Measurements from ENCODE around the gene EHMT1. TPM values are rescaled to one million over a fixed set of nuclear protein-coding genes. Genes with fewer than 3 reads are reported as not detected.
A peak's percentile ranks its signal among the peaks of the same experiment; 100 is the strongest.

Gene EHMT1
- total and polyA plus RNA-seq, 9 of the 15 experiments (the other 6 are each of a cell fraction or from before 2014, with no cell fraction given), result 2.2 to 76.0 (median 36.4) TPM

DNA sequence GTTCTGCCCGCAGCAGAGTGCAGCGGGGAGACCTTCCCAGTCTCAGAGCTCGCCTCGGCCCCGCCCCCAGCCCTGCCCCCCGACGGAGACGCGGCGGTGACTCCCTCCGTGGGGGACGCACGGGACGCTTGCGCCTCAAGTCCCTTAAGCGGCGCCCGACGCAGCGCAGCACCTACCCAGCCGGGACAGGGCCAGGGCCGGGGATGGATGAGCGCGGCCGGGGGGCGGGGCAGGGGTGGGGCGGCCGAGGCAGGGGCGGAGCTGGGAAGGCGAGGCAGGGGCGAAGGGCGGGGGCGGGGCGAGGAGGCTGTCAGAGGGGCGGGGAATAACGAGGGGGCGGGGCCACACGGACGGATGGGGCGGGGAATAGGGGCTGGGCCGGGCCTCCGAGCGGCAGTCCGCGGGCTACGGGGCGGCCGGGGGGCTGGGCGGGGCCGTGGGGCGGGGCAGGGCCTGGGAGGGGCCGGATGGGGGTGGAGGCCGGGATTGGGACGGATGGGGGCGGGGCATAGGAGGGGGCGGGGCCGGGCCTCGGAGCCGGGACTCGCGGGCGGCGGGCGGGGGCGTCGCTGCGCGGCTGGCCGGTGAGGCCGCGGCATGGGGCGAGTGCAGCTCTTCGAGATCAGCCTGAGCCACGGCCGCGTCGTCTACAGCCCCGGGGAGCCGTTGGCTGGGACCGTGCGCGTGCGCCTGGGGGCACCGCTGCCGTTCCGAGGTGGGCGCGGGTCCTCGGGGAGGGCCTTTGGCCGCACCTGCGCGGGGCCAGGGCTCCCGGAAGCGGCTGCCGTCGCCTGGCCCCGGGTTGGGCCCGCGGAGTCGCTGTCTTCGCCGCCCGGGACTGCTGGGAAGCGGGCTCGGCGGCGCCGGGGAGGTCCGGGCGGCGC is 13.4 kb upstream of the EHMT1 start, which contains the start of gene ARRDC1:
TSS of gene ARRDC1 (plus strand) at position 566 of the 884 bp plus-strand sequence. CDS start at position 598, 32 bp downstream.
- peaks cover 7% of the 10 kb centered on the region; the same call in 1 of the 2 replicates for H4K20me1 ChIP-seq (replicated peaks; ENCODE audit: control insufficient read depth, insufficient read depth, low read length)
- peaks cover 21 to 41% of the 10 kb centered on the region in 2 experiments; a peak in 4 of 5 replicates for H3K4me1 ChIP-seq (replicated peaks in 1 of 2; ENCODE audit: control insufficient read depth in 2 of 2, insufficient read depth in 2 of 2, low read length in 2 of 2)
- H3K9me3 ChIP-seq (replicated peaks; ENCODE audit: control insufficient read depth, insufficient read depth, low read depth, low read length), result no peaks in the 10 kb centered on the region
- H3K9ac ChIP-seq (ENCODE audit: insufficient read depth in 1 of 2, low read depth in 2 of 2, low read length in 2 of 2), result peak within 1 kb of the TSS; percentile 79 to 96; a peak in 3 of 4 replicates
- in situ Hi-C loops (cut with MboI) (no loop called here), intact Hi-C loops (cut with micrococcal nuclease) (no loop called here)
- ChIA-PET CTCF (ENCODE audit: low intra/inter-chr PET ratio) (no interaction called here), POLR2A (interaction anchor here (0.6 kb wide), 1 partner anchor 13 kb away, joined by 7 read pairs; the partner anchor contains the start of gene EHMT1)
- peak within 1 kb of the TSS; percentile 71 for H3K4me2 ChIP-seq (ENCODE audit: insufficient read depth, low read length)
- DNase-seq (ENCODE audit: extremely low read depth in 1 of 4, low spot score in 3 of 4) (peak; percentile 94 to 98 (median 95)), FAIRE-seq (no peak), ATAC-seq (peak; percentile 88)
- WGBS (ENCODE audit: insufficient coverage, low coverage, missing lambda C conversion rate), result 2% methylated on average over 12 of the region's 111 CpGs
- no TSS peak for BruUV-seq (replicated peaks)
- peak within 1 kb of the TSS; percentile 88 for H3K27ac ChIP-seq (ENCODE audit: extremely low read depth, low read depth, low read length)
- H3K4me3 ChIP-seq, result peak within 1 kb of the TSS; percentile 74
- H3K79me2 ChIP-seq (ENCODE audit: control insufficient read depth, insufficient read depth, low read length), result peaks cover 16% of the 10 kb centered on the region
- H3K27me3 ChIP-seq (ENCODE audit: control insufficient read depth in 2 of 2, insufficient read depth in 2 of 2, low read length in 2 of 2), result no peaks in the 10 kb centered on the region
- H2AFZ ChIP-seq (ENCODE audit: low read depth, low read length), result peak within 1 kb of the TSS; percentile 92
- no peaks in the 10 kb centered on the region for H3K36me3 ChIP-seq (ENCODE audit: control insufficient read depth, insufficient read depth, low read length)
- H3K9me1 ChIP-seq (ENCODE audit: control insufficient read depth, insufficient read depth, low read length), result no peaks in the 10 kb centered on the region
- TF ChIP-seq, protein P1, sequence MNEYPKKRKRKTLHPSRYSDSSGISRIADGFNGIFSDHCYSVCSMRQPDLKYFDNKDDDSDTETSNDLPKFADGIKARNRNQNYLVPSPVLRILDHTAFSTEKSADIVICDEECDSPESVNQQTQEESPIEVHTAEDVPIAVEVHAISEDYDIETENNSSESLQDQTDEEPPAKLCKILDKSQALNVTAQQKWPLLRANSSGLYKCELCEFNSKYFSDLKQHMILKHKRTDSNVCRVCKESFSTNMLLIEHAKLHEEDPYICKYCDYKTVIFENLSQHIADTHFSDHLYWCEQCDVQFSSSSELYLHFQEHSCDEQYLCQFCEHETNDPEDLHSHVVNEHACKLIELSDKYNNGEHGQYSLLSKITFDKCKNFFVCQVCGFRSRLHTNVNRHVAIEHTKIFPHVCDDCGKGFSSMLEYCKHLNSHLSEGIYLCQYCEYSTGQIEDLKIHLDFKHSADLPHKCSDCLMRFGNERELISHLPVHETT (CRISPR knock-in tag; conservative IDR thresholded peaks at IDR 0.05 in 1 of 2, IDR thresholded peaks at IDR 0.05 in 1 of 2), result peak in 1 of 2 experiments; percentile 76; a peak in 2 of 4 replicates
- TF ChIP-seq RBM14 (IDR thresholded peaks at IDR 0.05; ENCODE audit: borderline replicate concordance, insufficient read depth, low read depth, low read length) (no peak), CAMTA2 (CRISPR knock-in tag; conservative IDR thresholded peaks at IDR 0.05) (0 out of 2 replicates have a peak, but pooled peaks have one; percentile 30), ZNF174 (CRISPR knock-in tag; IDR thresholded peaks at IDR 0.05) (no peak), EGR1 (conservative IDR thresholded peaks at IDR 0.05) (peak; percentile 53), CEBPB (tag; IDR thresholded peaks at IDR 0.05) (no peak), E2F3 (CRISPR knock-in tag; IDR thresholded peaks at IDR 0.05) (peak; percentile 22; the same call in 1 of the 2 replicates), ZNF23 (CRISPR knock-in tag; IDR thresholded peaks at IDR 0.05) (no peak), NFXL1 (CRISPR knock-in tag; IDR thresholded peaks at IDR 0.05) (no peak), RBFOX2 (IDR thresholded peaks at IDR 0.05; ENCODE audit: low read depth, low read length) (peak; percentile 77), ZNF124 (CRISPR knock-in tag; IDR thresholded peaks at IDR 0.05) (no peak)
- TF ChIP-seq, protein P2, sequence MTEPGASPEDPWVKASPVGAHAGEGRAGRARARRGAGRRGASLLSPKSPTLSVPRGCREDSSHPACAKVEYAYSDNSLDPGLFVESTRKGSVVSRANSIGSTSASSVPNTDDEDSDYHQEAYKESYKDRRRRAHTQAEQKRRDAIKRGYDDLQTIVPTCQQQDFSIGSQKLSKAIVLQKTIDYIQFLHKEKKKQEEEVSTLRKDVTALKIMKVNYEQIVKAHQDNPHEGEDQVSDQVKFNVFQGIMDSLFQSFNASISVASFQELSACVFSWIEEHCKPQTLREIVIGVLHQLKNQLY (CRISPR knock-in tag; conservative IDR thresholded peaks at IDR 0.05), result peak in 1 of 2 experiments; percentile 67; a peak in 1 of 4 replicates
- TF ChIP-seq, protein P3, sequence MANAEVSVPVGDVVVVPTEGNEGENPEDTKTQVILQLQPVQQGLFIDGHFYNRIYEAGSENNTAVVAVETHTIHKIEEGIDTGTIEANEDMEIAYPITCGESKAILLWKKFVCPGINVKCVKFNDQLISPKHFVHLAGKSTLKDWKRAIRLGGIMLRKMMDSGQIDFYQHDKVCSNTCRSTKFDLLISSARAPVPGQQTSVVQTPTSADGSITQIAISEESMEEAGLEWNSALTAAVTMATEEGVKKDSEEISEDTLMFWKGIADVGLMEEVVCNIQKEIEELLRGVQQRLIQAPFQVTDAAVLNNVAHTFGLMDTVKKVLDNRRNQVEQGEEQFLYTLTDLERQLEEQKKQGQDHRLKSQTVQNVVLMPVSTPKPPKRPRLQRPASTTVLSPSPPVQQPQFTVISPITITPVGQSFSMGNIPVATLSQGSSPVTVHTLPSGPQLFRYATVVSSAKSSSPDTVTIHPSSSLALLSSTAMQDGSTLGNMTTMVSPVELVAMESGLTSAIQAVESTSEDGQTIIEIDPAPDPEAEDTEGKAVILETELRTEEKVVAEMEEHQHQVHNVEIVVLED (CRISPR knock-in tag; IDR thresholded peaks at IDR 0.05), result peak; percentile 84
- TF ChIP-seq, protein P4, sequence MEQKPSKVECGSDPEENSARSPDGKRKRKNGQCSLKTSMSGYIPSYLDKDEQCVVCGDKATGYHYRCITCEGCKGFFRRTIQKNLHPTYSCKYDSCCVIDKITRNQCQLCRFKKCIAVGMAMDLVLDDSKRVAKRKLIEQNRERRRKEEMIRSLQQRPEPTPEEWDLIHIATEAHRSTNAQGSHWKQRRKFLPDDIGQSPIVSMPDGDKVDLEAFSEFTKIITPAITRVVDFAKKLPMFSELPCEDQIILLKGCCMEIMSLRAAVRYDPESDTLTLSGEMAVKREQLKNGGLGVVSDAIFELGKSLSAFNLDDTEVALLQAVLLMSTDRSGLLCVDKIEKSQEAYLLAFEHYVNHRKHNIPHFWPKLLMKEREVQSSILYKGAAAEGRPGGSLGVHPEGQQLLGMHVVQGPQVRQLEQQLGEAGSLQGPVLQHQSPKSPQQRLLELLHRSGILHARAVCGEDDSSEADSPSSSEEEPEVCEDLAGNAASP (IDR thresholded peaks at IDR 0.05), result no peak
